Measurements from ENCODE around the gene SUMO2. TPM values are rescaled to one million over a fixed set of nuclear protein-coding genes. Genes with fewer than 3 reads are reported as not detected.

SUMO2 gene
- total RNA-seq, 2 experiments from 2014 or later, result 506 to 525 TPM

DNA sequence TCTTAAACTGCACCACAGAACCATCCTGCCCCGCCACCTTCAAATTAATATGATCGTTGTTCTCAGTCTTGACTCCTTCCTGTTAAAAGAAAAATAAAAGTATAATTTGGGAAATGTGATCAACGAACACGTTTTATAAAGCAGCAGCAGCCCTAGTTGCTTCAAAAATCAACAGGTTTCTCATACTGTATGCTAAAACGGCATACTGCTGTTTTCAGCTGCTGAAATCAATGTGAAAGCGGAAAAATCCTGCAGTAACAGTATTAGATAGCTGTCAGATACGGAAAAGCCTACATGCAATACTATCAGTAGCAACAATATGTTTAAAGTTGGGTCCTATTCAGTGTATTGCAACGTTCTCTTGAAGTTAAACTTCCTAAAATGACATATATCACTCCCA, 1.6 kb downstream of the SUMO2 start:
- peaks cover 44% of the 10 kb centered on the region for H3K4me1 Mint-ChIP-seq (ENCODE audit: low read depth)
- no peaks in the 10 kb centered on the region for H3K27me3 Mint-ChIP-seq
- no peaks in the 10 kb centered on the region for H3K9me3 Mint-ChIP-seq
- TF ChIP-seq, protein P1, sequence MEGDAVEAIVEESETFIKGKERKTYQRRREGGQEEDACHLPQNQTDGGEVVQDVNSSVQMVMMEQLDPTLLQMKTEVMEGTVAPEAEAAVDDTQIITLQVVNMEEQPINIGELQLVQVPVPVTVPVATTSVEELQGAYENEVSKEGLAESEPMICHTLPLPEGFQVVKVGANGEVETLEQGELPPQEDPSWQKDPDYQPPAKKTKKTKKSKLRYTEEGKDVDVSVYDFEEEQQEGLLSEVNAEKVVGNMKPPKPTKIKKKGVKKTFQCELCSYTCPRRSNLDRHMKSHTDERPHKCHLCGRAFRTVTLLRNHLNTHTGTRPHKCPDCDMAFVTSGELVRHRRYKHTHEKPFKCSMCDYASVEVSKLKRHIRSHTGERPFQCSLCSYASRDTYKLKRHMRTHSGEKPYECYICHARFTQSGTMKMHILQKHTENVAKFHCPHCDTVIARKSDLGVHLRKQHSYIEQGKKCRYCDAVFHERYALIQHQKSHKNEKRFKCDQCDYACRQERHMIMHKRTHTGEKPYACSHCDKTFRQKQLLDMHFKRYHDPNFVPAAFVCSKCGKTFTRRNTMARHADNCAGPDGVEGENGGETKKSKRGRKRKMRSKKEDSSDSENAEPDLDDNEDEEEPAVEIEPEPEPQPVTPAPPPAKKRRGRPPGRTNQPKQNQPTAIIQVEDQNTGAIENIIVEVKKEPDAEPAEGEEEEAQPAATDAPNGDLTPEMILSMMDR (IDR thresholded peaks at IDR 0.05), result no peak
- H3K27ac Mint-ChIP-seq, result peak overlapping the region; percentile 75
- no peak for DNase-seq
- peaks cover 34% of the 10 kb centered on the region for H3K36me3 Mint-ChIP-seq (ENCODE audit: low read depth)
- CTCF ChIA-PET, result interaction anchor here (1.1 to 2.3 kb wide), 6 partner anchors 9 to 67 kb away, joined by 3 to 8 read pairs (median 5); partner anchors contain the start of gene NT5C
- no peak for ATAC-seq
- intact Hi-C loops (cut with micrococcal nuclease), result no loop called here
- POLR2A ChIA-PET, result interaction anchor here (0.5 to 1.7 kb wide), 8 partner anchors 18 to 223 kb away, joined by 3 to 4 read pairs (median 3); partner anchors contain the start of gene JPT1
- H3K4me3 Mint-ChIP-seq, result peak overlapping the region; percentile 90

DNA sequence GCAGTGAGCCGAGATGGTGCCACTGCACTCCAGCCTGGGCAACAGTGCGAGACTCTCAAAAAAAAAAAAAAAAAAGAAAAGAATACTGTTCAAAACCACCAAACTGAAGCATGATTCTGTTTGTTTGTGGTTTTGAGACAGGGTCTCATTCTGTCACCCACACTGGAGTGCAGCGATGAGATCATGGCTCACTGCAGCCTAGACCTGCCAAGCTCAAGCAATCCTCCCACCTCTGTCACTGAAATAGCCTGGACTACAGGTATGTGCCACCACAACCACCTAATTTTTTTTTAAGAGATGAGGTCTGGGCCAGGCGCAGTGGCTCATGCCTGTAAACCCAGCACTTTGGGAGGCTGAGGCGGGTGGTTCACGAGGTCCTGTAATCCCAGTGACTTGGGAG, 4.3 kb downstream of the SUMO2 start:
- Mint-ChIP-seq H3K9me3 (no peaks in the 10 kb centered on the region), H3K27me3 (no peaks in the 10 kb centered on the region), H3K36me3 (ENCODE audit: low read depth) (peaks cover 50% of the 10 kb centered on the region), H3K4me1 (ENCODE audit: low read depth) (peaks cover 41% of the 10 kb centered on the region), H3K27ac (peak overlapping the region; percentile 20), H3K4me3 (no peak overlapping the region)
- intact Hi-C loops (cut with micrococcal nuclease), result loop anchor here (10.0 kb wide), 1 partner anchor 64 kb away; no protein-coding TSS in a partner anchor
- TF ChIP-seq, protein P1 (IDR thresholded peaks at IDR 0.05), result no peak
- peak; percentile 21 for DNase-seq
- ATAC-seq, result no peak
- CTCF ChIA-PET, result interaction anchor here (1.6 kb wide), 1 partner anchor 65 kb away, joined by 3 read pairs; no protein-coding TSS in a partner anchor
- POLR2A ChIA-PET, result interaction anchor here (0.6 to 1.7 kb wide), 2 partner anchors 11 to 36 kb away, joined by 3 to 4 read pairs; no protein-coding TSS in a partner anchor

DNA sequence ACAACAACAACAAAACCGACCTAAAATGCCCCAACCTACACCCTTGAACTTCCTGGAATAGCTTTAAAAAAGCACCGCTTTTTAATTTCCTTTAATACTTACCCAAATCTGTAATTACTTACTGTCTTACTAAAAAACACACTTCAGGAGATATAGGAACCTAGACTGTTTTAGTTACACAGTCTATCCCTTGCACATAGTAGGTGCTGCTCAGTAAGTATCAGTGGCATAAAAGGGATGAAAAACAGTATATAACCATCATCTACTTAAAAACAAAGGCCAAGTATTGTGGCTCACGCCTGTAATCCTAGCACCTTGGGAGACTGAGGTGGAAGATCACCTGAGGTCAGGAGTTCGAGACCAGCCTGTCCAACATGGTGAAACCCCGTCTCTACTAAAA, 6.1 kb downstream of the SUMO2 start:
- H3K36me3 Mint-ChIP-seq (ENCODE audit: low read depth), result peaks cover 60% of the 10 kb centered on the region
- ATAC-seq (no peak), DNase-seq (no peak)
- H3K9me3 Mint-ChIP-seq, result no peaks in the 10 kb centered on the region
- H3K27ac Mint-ChIP-seq, result peak overlapping the region; percentile 42
- peaks cover 45% of the 10 kb centered on the region for H3K4me1 Mint-ChIP-seq (ENCODE audit: low read depth)
- H3K4me3 Mint-ChIP-seq, result no peak overlapping the region
- TF ChIP-seq, protein P1 (IDR thresholded peaks at IDR 0.05), result no peak
- H3K27me3 Mint-ChIP-seq, result no peaks in the 10 kb centered on the region
- intact Hi-C loops (cut with micrococcal nuclease), result loop anchor here (10.0 kb wide), 1 partner anchor 62 kb away; no protein-coding TSS in a partner anchor
- POLR2A ChIA-PET, result interaction anchor here (1.0 to 1.7 kb wide), 3 partner anchors 10 to 36 kb away, joined by 3 to 5 read pairs (median 3); partner anchors contain the start of gene JPT1
- CTCF ChIA-PET, result interaction anchor here (0.9 to 3.5 kb wide), 2 partner anchors 45 to 63 kb away, joined by 3 to 33 read pairs; partner anchors contain the start of gene NT5C

DNA sequence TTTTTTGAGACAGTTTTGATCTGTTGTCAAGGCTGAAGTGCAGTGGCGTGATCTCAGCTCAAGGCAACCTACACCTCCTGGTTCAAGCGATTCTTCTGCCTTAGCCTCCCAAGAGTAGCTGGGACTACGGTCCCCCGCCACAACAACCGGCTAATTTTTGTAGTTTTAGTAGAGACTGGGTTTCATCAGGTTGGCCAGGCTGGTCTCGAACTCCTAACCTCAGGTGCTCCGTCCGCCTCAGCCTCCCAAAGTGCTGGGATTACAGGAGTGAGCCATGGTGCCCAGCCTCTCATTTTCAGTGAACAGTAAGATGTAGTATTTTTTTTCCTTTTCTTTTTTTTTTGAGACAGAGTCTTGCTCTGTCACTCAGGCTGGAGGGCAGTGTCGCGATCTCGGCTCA, 7.8 kb downstream of the SUMO2 start:
- Mint-ChIP-seq H3K36me3 (ENCODE audit: low read depth) (peaks cover 53% of the 10 kb centered on the region), H3K9me3 (no peaks in the 10 kb centered on the region), H3K4me1 (ENCODE audit: low read depth) (peaks cover 36% of the 10 kb centered on the region), H3K27ac (peak overlapping the region; percentile 34), H3K27me3 (no peaks in the 10 kb centered on the region), H3K4me3 (no peak overlapping the region)
- ChIA-PET POLR2A (interaction anchor here (1.1 to 3.1 kb wide), 6 partner anchors 8 to 61 kb away, joined by 3 to 12 read pairs (median 3); partner anchors contain the start of gene JPT1), CTCF (interaction anchor here (1.4 to 6.6 kb wide), 3 partner anchors 27 to 61 kb away, joined by 4 to 59 read pairs (median 33); partner anchors contain the start of gene NT5C)
- DNase-seq (no peak), ATAC-seq (no peak)
- intact Hi-C loops (cut with micrococcal nuclease), result loop anchor here (10.0 kb wide), 1 partner anchor 60 kb away; no protein-coding TSS in a partner anchor
- TF ChIP-seq, protein P1 (IDR thresholded peaks at IDR 0.05), result no peak

DNA sequence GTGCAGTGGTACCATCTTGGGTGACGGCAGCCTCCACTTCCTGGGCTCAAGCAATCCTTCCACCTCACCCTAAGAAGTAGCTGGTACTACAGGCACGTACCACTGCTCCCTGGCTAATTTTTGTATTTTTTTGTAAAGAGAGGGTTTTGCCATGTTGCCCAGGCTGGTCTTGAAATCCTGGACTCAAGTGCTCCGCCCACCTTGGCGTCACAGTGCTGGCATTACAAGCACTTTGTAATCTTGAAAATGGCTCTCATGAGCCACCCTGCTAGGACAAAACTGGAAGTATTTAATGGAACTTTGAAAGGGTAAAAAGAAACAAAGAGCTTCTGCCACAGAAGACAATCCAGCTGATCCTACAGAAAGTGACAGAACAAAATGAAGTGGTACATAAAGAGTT, 9.2 kb downstream of the SUMO2 start:
- Mint-ChIP-seq H3K27me3 (no peaks in the 10 kb centered on the region), H3K4me1 (ENCODE audit: low read depth) (peaks cover 27% of the 10 kb centered on the region), H3K27ac (peak overlapping the region; percentile 28), H3K4me3 (no peak overlapping the region), H3K36me3 (ENCODE audit: low read depth) (peaks cover 39% of the 10 kb centered on the region), H3K9me3 (no peaks in the 10 kb centered on the region)
- intact Hi-C loops (cut with micrococcal nuclease), result loop anchor here (10.0 kb wide), 1 partner anchor 59 kb away; no protein-coding TSS in a partner anchor
- ChIA-PET POLR2A (interaction anchor here (0.8 to 3.1 kb wide), 8 partner anchors 9 to 63 kb away, joined by 3 to 12 read pairs (median 5); partner anchors contain the start of genes ARMC7, JPT1 and SUMO2), CTCF (interaction anchor here (0.9 to 6.6 kb wide), 5 partner anchors 29 to 212 kb away, joined by 3 to 59 read pairs (median 4); partner anchors contain the start of gene NT5C)
- DNase-seq (no peak), ATAC-seq (no peak)
- TF ChIP-seq, protein P1 (IDR thresholded peaks at IDR 0.05), result no peak
